Cardiac muscle cell (in vitro differentiated cells and primary cell): Measurements from ENCODE around the gene TMEM109. TPM values are rescaled to one million over a fixed set of nuclear protein-coding genes. Genes with fewer than 3 reads are reported as not detected.

Experiments used
- DNase-seq, 2 donors: peaks; one replicate each; pipeline versions ENCODE4 v3.0.0 to v3.0.0-alpha.2; 2010 to 2017; ENCODE audit warnings: low read depth in 1 of 2, low spot score in 1 of 2
- H3K27ac ChIP-seq: fragments of 200-600 bp; sonication (generic); 2 replicates; pipeline ENCODE4 v1.5.1; 2016
- H3K27me3 ChIP-seq: fragments of 200-600 bp; sonication (generic); 2 replicates; pipeline ENCODE4 v1.6.0; 2016; ENCODE audit warnings: control low read depth
- H3K36me3 ChIP-seq: fragments of 200-600 bp; sonication (generic); 2 replicates; pipeline ENCODE4 v1.5.1; 2016; ENCODE audit warnings: control low read depth
- H3K4me1 ChIP-seq: fragments of 200-600 bp; sonication (generic); 2 replicates; pipeline ENCODE4 v1.8.1; 2017; ENCODE audit warnings: low read depth, mild to moderate bottlenecking, mixed run types
- H3K4me3 ChIP-seq: fragments of 200-600 bp; sonication (generic); 2 replicates; pipeline ENCODE4 v1.5.1; 2016; ENCODE audit warnings: mild to moderate bottlenecking
- H3K9me3 ChIP-seq: fragments of 200-600 bp; sonication (generic); 2 replicates; pipeline ENCODE4 v1.5.1; 2017; ENCODE audit warnings: low read depth, mild to moderate bottlenecking, control low read depth
- polyA plus RNA-seq: library from polyadenylated mRNA; unstranded; fragments of >200 nt; fragmentation: Nextera tagmentation; extraction: Ambion mirVana; gene quantifications from 2 replicates; pipeline ENCODE4 v1.2.1, GENCODE V29; 2016
- total RNA-seq: library from RNA; depleted of rRNA; stranded (reverse); fragments of >200 nt; gene quantifications from 2 replicates; pipeline ENCODE4 v1.2.3, GENCODE V29; 2016
- TF ChIP-seq, protein P1 (sequence below): IDR thresholded peaks from 2 replicates; pipeline ENCODE4 v1.5.1; 2012; ENCODE audit warnings: low read depth, mild to moderate bottlenecking, low read length

The TMEM109 gene
- total RNA-seq (56.7 and 66.3 TPM in 2 replicates), polyA plus RNA-seq (77.7 and 109 TPM in 2 replicates)

DNA sequence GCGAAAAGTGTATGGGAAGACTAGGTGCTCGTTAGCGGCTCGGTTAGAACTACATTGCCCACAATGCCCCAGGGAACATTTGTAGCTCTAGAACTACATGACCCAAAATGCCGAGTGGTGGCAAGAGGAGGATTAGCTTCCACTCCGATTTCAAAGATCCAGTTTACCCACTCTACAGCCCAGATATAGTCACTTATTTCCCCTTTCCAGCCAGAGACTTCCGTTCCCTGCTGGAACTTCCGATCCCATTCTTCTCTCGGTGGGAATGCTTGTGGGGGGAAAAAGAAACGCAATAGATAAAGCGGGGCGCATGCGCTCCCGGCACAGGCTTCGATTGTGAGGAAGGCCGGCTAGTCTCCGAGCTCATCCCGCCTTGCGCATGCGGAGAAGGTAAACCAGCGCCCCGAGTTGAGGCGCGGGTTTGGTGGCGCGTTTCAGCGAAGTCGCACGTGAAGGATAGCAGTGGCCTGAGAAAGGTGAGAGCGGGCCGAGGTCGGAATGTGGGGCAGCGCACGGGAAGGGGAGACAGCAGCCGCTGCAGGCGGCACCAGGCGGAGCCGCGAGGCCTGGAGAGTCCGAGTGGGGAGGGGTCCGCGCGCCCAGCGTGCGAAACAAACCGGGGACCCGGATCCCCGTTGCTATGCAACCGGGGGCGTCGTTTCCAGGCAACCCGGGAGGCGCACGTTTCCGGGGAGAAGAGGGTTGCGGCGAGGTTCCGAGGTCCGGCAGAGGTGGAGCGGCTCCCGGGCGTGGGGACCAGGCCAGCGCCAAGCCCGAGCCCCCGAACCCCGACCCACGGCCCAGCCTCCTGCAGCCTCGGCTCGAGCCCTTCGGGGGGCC lies at the start of gene TMEM109:
Gene TMEM109, plus strand, starts transcription at position 366 of the 840 bp plus-strand sequence. CDS start 5,536 bp downstream, outside the sequence.
- Histone ChIP-seq H3K4me1 (peaks cover 5% of the 10 kb centered on the region), H3K27me3 (peaks cover 6% of the 10 kb centered on the region), H3K36me3 (no peaks in the 10 kb centered on the region), H3K27ac (peak within 1 kb of the TSS; percentile 94), H3K9me3 (no peaks in the 10 kb centered on the region), H3K4me3 (peak within 1 kb of the TSS; percentile 43)
- TF ChIP-seq, protein P1, sequence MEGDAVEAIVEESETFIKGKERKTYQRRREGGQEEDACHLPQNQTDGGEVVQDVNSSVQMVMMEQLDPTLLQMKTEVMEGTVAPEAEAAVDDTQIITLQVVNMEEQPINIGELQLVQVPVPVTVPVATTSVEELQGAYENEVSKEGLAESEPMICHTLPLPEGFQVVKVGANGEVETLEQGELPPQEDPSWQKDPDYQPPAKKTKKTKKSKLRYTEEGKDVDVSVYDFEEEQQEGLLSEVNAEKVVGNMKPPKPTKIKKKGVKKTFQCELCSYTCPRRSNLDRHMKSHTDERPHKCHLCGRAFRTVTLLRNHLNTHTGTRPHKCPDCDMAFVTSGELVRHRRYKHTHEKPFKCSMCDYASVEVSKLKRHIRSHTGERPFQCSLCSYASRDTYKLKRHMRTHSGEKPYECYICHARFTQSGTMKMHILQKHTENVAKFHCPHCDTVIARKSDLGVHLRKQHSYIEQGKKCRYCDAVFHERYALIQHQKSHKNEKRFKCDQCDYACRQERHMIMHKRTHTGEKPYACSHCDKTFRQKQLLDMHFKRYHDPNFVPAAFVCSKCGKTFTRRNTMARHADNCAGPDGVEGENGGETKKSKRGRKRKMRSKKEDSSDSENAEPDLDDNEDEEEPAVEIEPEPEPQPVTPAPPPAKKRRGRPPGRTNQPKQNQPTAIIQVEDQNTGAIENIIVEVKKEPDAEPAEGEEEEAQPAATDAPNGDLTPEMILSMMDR = no peak
- DNase-seq = peak; percentile 92

- H3K9me3 ChIP-seq = no peaks in the 10 kb centered on the region
- H3K27ac ChIP-seq = no peak overlapping the region
- TF ChIP-seq, protein P1 = no peak
- H3K4me3 ChIP-seq = no peak overlapping the region
- no peaks in the 10 kb centered on the region for H3K36me3 ChIP-seq
- H3K27me3 ChIP-seq = no peaks in the 10 kb centered on the region
- H3K4me1 ChIP-seq = peaks cover 6% of the 10 kb centered on the region
- DNase-seq = no peak
Observed at GRCh38 chr11:60864856-60865513, 49.0 kb upstream of the TMEM109 start.

- Histone ChIP-seq H3K4me1 (peaks cover 6% of the 10 kb centered on the region), H3K36me3 (no peaks in the 10 kb centered on the region), H3K9me3 (no peaks in the 10 kb centered on the region), H3K27me3 (no peaks in the 10 kb centered on the region), H3K4me3 (no peak within 1 kb of the TSS), H3K27ac (no peak within 1 kb of the TSS)
- TF ChIP-seq, protein P1 = no peak
- no peak for DNase-seq
Observed at GRCh38 chr11:60866911-60867870, 46.8 kb upstream of the TMEM109 start, which contains the start of gene ZP1. Gene ZP1, plus strand, starts transcription at chr11:60867542. Its CDS starts 20 bp downstream, at chr11:60867562.

DNA sequence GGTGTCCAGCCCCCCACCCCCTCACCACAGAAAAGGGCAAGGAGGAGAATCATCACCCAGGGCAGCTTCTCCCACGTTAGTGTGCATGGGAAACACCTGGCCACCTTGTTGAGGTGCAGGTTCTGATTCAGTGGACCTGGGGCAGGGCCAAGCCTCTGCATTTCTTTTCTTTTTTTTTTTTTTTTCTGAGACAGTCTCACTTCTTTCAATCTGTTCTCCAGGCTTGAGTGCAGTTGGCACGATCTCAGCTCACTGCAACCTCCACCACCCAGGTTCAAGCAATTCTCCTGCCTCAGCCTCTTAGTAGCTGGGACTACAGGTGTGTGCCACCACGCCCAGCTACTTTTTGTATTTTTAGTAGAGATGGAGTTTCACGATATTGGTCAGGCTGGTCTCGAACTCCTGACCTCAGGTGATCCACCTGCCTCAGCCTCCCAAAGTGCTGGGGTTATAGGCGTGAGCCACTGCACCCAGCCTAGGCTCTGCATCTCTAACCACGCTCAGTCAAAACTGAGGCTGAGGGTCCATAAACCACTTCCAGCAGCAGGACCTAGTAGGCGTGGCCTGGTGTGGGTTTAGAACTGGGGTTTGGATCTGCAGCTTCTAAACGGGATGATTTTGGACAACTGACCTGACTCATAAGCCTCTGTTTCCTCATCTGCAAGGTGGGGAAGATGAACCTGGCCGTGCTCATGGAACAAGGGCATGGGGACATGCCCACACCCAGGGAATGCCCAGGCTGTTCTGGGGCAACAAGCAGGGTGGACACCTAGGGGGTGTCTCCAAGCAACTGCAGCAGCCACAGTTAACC lies 45.9 kb upstream of the TMEM109 start:
- Histone ChIP-seq H3K27me3 (no peaks in the 10 kb centered on the region), H3K36me3 (no peaks in the 10 kb centered on the region)

More for the DNA sequence above, 45.9 kb upstream of the TMEM109 start:
- Histone ChIP-seq H3K4me1 (peaks cover 6% of the 10 kb centered on the region), H3K4me3 (no peak overlapping the region), H3K9me3 (no peaks in the 10 kb centered on the region), H3K27ac (no peak overlapping the region)
- TF ChIP-seq, protein P1 = no peak
- no peak for DNase-seq
